Panc1 (cell line): Measurements from ENCODE around the gene SMPX.

Experiments
- POLR2AphosphoS5 ChIP-seq: IDR thresholded peaks from 2 replicates; pipeline ENCODE4 v1.6.1; 2012; ENCODE audit warnings: mild to moderate bottlenecking, low read depth, low read length, moderate library complexity
- SIN3A ChIP-seq: IDR thresholded peaks from 2 replicates; pipeline ENCODE4 v1.6.1; 2012; ENCODE audit warnings: low read depth, mild to moderate bottlenecking, low read length, moderate library complexity, borderline replicate concordance; ENCODE audit not compliant: insufficient read depth
- TCF7L2 ChIP-seq: IDR thresholded peaks from 2 replicates; pipeline ENCODE4 v1.6.1; 2011; ENCODE audit warnings: mild to moderate bottlenecking, low read depth, low read length, inconsistent platforms
- TF ChIP-seq, protein P1 (sequence below): fragments of 450-650 bp; IDR thresholded peaks from 2 replicates; pipeline ENCODE4 v1.5.1; 2017; ENCODE audit warnings: mild to moderate bottlenecking
- TF ChIP-seq, protein P2 (sequence below), 2 experiments: IDR thresholded peaks; 2 replicates each; pipeline ENCODE4 v1.6.1; 2011 to 2012; ENCODE audit warnings: low read depth in 2 of 2, control low read depth in 1 of 2, low read length in 1 of 2, mild to moderate bottlenecking in 1 of 2, moderate library complexity in 1 of 2; ENCODE audit not compliant: insufficient read depth in 1 of 2

DNA sequence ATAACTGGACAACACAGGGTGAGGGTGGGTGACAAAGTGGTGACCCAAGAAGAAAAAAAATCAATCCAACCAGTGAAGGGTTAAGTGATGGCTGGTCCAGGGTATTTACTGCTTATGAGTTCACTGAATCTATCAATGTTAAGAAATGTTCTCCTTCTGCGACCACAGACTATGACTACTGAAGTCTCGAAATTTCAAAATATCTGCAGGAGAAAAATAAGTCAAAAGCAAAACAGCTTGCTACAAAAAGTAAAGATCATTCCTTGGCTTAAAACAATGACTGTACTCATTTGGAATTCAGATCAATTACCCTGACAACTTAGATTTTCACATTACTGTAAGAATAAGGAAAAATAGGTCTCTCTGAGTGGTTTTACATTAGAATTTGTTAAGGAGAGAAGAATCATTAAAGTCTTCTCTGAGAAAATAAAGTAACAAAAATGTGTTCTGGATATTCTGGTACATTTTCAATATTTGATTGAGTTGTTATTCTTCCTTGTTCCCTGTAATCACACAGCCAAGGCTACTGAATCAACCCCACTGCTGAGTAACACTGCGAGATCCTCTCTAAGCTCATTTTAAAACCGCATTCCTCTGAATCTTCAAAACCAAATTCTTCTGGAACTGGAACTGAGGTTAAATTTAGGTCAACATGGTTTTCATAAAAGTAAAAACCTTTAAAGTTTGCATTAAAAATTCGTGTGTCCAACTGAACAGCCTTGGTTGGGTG lies 22.7 kb downstream of the SMPX start:
- TF ChIP-seq, protein P1, sequence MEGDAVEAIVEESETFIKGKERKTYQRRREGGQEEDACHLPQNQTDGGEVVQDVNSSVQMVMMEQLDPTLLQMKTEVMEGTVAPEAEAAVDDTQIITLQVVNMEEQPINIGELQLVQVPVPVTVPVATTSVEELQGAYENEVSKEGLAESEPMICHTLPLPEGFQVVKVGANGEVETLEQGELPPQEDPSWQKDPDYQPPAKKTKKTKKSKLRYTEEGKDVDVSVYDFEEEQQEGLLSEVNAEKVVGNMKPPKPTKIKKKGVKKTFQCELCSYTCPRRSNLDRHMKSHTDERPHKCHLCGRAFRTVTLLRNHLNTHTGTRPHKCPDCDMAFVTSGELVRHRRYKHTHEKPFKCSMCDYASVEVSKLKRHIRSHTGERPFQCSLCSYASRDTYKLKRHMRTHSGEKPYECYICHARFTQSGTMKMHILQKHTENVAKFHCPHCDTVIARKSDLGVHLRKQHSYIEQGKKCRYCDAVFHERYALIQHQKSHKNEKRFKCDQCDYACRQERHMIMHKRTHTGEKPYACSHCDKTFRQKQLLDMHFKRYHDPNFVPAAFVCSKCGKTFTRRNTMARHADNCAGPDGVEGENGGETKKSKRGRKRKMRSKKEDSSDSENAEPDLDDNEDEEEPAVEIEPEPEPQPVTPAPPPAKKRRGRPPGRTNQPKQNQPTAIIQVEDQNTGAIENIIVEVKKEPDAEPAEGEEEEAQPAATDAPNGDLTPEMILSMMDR: no peak
- TF ChIP-seq POLR2AphosphoS5: no peak
- TF ChIP-seq, protein P2, sequence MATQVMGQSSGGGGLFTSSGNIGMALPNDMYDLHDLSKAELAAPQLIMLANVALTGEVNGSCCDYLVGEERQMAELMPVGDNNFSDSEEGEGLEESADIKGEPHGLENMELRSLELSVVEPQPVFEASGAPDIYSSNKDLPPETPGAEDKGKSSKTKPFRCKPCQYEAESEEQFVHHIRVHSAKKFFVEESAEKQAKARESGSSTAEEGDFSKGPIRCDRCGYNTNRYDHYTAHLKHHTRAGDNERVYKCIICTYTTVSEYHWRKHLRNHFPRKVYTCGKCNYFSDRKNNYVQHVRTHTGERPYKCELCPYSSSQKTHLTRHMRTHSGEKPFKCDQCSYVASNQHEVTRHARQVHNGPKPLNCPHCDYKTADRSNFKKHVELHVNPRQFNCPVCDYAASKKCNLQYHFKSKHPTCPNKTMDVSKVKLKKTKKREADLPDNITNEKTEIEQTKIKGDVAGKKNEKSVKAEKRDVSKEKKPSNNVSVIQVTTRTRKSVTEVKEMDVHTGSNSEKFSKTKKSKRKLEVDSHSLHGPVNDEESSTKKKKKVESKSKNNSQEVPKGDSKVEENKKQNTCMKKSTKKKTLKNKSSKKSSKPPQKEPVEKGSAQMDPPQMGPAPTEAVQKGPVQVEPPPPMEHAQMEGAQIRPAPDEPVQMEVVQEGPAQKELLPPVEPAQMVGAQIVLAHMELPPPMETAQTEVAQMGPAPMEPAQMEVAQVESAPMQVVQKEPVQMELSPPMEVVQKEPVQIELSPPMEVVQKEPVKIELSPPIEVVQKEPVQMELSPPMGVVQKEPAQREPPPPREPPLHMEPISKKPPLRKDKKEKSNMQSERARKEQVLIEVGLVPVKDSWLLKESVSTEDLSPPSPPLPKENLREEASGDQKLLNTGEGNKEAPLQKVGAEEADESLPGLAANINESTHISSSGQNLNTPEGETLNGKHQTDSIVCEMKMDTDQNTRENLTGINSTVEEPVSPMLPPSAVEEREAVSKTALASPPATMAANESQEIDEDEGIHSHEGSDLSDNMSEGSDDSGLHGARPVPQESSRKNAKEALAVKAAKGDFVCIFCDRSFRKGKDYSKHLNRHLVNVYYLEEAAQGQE (IDR thresholded peaks at IDR 0.05; ENCODE audit: insufficient read depth in 1 of 2, low read depth in 2 of 2, low read length in 1 of 2): no peak
- TF ChIP-seq SIN3A: no peak
- no peak for TF ChIP-seq TCF7L2
